Neural crest cell (in vitro differentiated cells): Measurements from ENCODE around the gene SPDYE4. TPM values are rescaled to one million over a fixed set of nuclear protein-coding genes. Genes with fewer than 3 reads are reported as not detected.

Experiments
- DNase-seq: peaks from one replicate; pipeline ENCODE4 v3.0.0; 2021; ENCODE audit warnings: low read depth, mixed read lengths, low spot score
- H3K27ac Mint-ChIP-seq: one replicate; pipeline ENCODE4 v1.8.0; 2021; ENCODE audit warnings: mild to moderate bottlenecking, mixed read lengths; ENCODE audit not compliant: unreplicated experiment
- H3K27me3 Mint-ChIP-seq: 2 replicates; pipeline ENCODE4 v1.8.0; 2021; ENCODE audit warnings: low read depth, mild to moderate bottlenecking, mixed read lengths
- H3K36me3 Mint-ChIP-seq: 2 replicates; pipeline ENCODE4 v1.8.0; 2021; ENCODE audit warnings: low read depth, mild to moderate bottlenecking, mixed read lengths
- H3K4me1 Mint-ChIP-seq: 2 replicates; pipeline ENCODE4 v1.8.0; 2021; ENCODE audit warnings: mixed read lengths
- H3K4me3 Mint-ChIP-seq: one replicate; pipeline ENCODE4 v1.8.0; 2021; ENCODE audit warnings: mild to moderate bottlenecking, mixed read lengths
- H3K9me3 Mint-ChIP-seq: 2 replicates; pipeline ENCODE4 v1.8.0; 2021; ENCODE audit warnings: mixed read lengths
- CTCF ChIP-seq: fragments of 200-600 bp; sonication (generic); conservative IDR thresholded peaks from 2 replicates; pipeline ENCODE4 v1.5.0; 2021; ENCODE audit warnings: antibody characterized with exemption, mild to moderate bottlenecking
- total RNA-seq: library from RNA; stranded (reverse); gene quantifications from 2 replicates; pipeline ENCODE4 v1.2.1, GENCODE V29; 2021

SPDYE4 gene
- total RNA-seq, 1 donor from 2014 or later = not detected

DNA sequence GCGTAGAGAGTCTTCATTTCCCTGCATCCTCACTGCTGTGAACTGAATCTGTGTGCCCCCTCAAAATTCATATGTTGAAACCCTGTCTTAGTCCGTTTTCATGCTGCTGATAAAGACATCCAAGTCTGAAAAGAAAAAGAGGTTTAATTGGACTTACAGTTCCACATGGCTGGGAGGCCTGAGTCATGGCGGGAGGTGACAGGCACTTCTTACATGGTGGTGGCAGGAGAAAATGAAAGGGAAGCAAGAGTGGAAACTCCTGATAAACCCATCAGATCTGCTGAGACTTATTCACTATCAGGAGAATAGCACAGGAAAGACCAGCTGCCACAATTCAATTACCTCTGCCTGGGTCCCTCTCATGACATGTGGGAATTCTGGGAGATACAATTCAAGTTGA, 10.6 kb downstream of the SPDYE4 start:
- Mint-ChIP-seq H3K4me1 (peaks cover 14% of the 10 kb centered on the region), H3K4me3 (no peak overlapping the region)

GRCh38 chr17:8746501-8747236, 11.7 kb downstream of the SPDYE4 start:
- Mint-ChIP-seq H3K4me1 (peaks cover 14% of the 10 kb centered on the region), H3K27ac (no peak overlapping the region), H3K27me3 (peaks cover 16% of the 10 kb centered on the region), H3K4me3 (peak overlapping the region; percentile 88), H3K36me3 (no peaks in the 10 kb centered on the region), H3K9me3 (no peaks in the 10 kb centered on the region)
- no peak for TF ChIP-seq CTCF
- DNase-seq = no peak

More for the DNA sequence above, 10.6 kb downstream of the SPDYE4 start:
- Mint-ChIP-seq H3K36me3 (no peaks in the 10 kb centered on the region), H3K27ac (no peak overlapping the region), H3K27me3 (peaks cover 16% of the 10 kb centered on the region), H3K9me3 (no peaks in the 10 kb centered on the region)
- TF ChIP-seq CTCF = no peak
- no peak for DNase-seq

DNA sequence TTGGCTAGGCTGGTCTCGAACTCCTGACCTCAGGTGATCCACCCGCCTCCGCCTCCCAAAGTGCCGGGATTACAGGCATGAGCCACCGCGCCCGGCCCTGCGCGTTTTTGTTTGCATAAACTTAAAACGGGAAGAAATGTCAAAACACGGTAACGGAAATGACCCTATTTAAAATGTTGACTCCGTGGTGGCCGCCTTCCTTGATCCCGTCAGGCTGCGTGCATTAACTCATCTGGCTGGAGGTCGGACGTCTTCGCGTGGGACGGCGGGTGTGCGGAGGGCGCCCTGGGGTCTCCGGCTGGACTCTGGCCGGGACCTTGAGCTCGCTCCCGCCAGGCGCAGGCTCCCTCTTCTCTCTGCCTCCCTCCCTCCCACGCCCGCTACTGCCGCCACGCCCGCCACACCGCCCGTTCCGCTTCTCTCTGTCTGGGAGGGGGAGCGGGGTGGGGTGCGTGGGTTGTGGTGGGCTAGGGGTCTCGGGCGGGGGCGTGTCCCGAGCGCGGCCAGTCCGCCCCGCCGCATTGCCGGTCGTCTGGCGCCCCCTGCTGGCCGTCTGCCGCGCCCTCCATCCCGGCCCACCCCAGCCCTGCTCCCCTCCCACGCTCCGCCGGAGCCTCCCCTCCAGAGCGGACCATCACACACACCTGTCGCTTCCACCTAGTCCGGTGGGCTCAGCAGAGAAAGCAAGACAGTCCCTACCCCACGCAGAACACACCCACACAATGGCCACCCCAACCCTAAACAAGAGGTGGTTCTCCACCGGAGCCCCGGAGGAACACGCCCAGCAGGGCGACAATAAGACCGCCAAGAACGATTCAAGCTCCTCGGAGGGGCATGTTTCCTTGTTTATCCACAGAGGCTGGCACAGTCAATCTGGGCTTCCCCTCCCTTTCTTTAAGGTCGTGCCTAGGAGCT, 12.5 kb downstream of the SPDYE4 start:
- H3K9me3 Mint-ChIP-seq = no peaks in the 10 kb centered on the region
- TF ChIP-seq CTCF = peak; percentile 99
- peak; percentile 84 for DNase-seq
- H3K27me3 Mint-ChIP-seq = peaks cover 16% of the 10 kb centered on the region
- peak overlapping the region; percentile 88 for H3K4me3 Mint-ChIP-seq
- no peak overlapping the region for H3K27ac Mint-ChIP-seq
- H3K4me1 Mint-ChIP-seq = peaks cover 14% of the 10 kb centered on the region
- H3K36me3 Mint-ChIP-seq = no peaks in the 10 kb centered on the region

GRCh38 chr17:8744086-8744785, 14.1 kb downstream of the SPDYE4 start:
- no peak for DNase-seq
- Mint-ChIP-seq H3K27ac (no peak overlapping the region), H3K4me3 (peak overlapping the region; percentile 51), H3K36me3 (no peaks in the 10 kb centered on the region), H3K27me3 (peaks cover 16% of the 10 kb centered on the region), H3K9me3 (no peaks in the 10 kb centered on the region), H3K4me1 (peaks cover 22% of the 10 kb centered on the region)
- no peak for TF ChIP-seq CTCF

- DNase-seq = no peak
- no peak for TF ChIP-seq CTCF
- H3K4me1 Mint-ChIP-seq = peaks cover 29% of the 10 kb centered on the region
These were observed 15.5 kb downstream of the SPDYE4 start for GRCh38 chr17:8742819-8743218.

More at GRCh38 chr17:8742819-8743218, 15.5 kb downstream of the SPDYE4 start:
- peaks cover 10% of the 10 kb centered on the region for H3K27me3 Mint-ChIP-seq
- no peak overlapping the region for H3K4me3 Mint-ChIP-seq
- no peaks in the 10 kb centered on the region for H3K9me3 Mint-ChIP-seq
- H3K27ac Mint-ChIP-seq = no peak overlapping the region
- no peaks in the 10 kb centered on the region for H3K36me3 Mint-ChIP-seq
